ENCODE results near the gene CAPN15. TPM values are rescaled to one million over a fixed set of nuclear protein-coding genes. Genes with fewer than 3 reads are reported as not detected.

Gene CAPN15
- total RNA-seq, 1 experiment from 2014 or later = 60.4 TPM

GRCh38 chr16:561957-562938, 34.7 kb downstream of the CAPN15 start:
- H3F3A ChIP-seq (ENCODE audit: low read length, unreplicated experiment) = no peaks in the 10 kb centered on the region
- H2AFZ ChIP-seq (ENCODE audit: low read length) = no peak overlapping the region
- CTCF ChIA-PET = interaction anchor here (0.6 kb wide), 1 partner anchor 8 kb away, joined by 5 read pairs; no protein-coding TSS in a partner anchor
- no peaks in the 10 kb centered on the region for H3K36me3 ChIP-seq (ENCODE audit: low read depth, low read length)
- no peak overlapping the region for H3K27ac ChIP-seq (ENCODE audit: low read length)
- H3K27me3 ChIP-seq (ENCODE audit: low read length) = peaks cover 13% of the 10 kb centered on the region
- no peak for DNase-seq
- ATAC-seq = no peak
- POLR2A ChIA-PET (ENCODE audit: unreplicated experiment) = no interaction called here
- no peak overlapping the region for H3K9ac ChIP-seq (ENCODE audit: low read length)
- no peaks in the 10 kb centered on the region for H3K9me3 ChIP-seq (ENCODE audit: low read length)
- intact Hi-C loops (cut with micrococcal nuclease) = no loop called here
- no TSS peak for BruUV-seq (replicated peaks)
- H3K9me2 ChIP-seq (replicated peaks; ENCODE audit: low read length) = no peaks in the 10 kb centered on the region
- no peak overlapping the region for H3K4me3 ChIP-seq (ENCODE audit: low read length)
- no peaks in the 10 kb centered on the region for H3K4me1 ChIP-seq (ENCODE audit: insufficient read depth, low read length)
- no peak overlapping the region for H3K4me2 ChIP-seq (ENCODE audit: low read length)
- TF ChIP-seq, protein P1, sequence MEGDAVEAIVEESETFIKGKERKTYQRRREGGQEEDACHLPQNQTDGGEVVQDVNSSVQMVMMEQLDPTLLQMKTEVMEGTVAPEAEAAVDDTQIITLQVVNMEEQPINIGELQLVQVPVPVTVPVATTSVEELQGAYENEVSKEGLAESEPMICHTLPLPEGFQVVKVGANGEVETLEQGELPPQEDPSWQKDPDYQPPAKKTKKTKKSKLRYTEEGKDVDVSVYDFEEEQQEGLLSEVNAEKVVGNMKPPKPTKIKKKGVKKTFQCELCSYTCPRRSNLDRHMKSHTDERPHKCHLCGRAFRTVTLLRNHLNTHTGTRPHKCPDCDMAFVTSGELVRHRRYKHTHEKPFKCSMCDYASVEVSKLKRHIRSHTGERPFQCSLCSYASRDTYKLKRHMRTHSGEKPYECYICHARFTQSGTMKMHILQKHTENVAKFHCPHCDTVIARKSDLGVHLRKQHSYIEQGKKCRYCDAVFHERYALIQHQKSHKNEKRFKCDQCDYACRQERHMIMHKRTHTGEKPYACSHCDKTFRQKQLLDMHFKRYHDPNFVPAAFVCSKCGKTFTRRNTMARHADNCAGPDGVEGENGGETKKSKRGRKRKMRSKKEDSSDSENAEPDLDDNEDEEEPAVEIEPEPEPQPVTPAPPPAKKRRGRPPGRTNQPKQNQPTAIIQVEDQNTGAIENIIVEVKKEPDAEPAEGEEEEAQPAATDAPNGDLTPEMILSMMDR (conservative IDR thresholded peaks at IDR 0.05; ENCODE audit: low read depth, low read length) = no peak
- H4K20me1 ChIP-seq (ENCODE audit: low read length) = no peaks in the 10 kb centered on the region
- no peaks in the 10 kb centered on the region for H3K79me2 ChIP-seq (ENCODE audit: low read length)

- DNase-seq (no peak), ATAC-seq (no peak)
- Histone ChIP-seq H3F3A (ENCODE audit: low read length, unreplicated experiment) (no peaks in the 10 kb centered on the region), H3K9me2 (replicated peaks; ENCODE audit: low read length) (no peaks in the 10 kb centered on the region), H3K27me3 (ENCODE audit: low read length) (peaks cover 13% of the 10 kb centered on the region), H3K27ac (ENCODE audit: low read length) (no peak overlapping the region), H3K4me2 (ENCODE audit: low read length) (no peak overlapping the region), H3K9me3 (ENCODE audit: low read length) (no peaks in the 10 kb centered on the region), H2AFZ (ENCODE audit: low read length) (no peak overlapping the region), H3K36me3 (ENCODE audit: low read depth, low read length) (no peaks in the 10 kb centered on the region), H3K9ac (ENCODE audit: low read length) (no peak overlapping the region), H3K4me1 (ENCODE audit: insufficient read depth, low read length) (no peaks in the 10 kb centered on the region), H3K4me3 (ENCODE audit: low read length) (no peak overlapping the region), H4K20me1 (ENCODE audit: low read length) (no peaks in the 10 kb centered on the region), H3K79me2 (ENCODE audit: low read length) (no peaks in the 10 kb centered on the region)
- intact Hi-C loops (cut with micrococcal nuclease) = no loop called here
- TF ChIP-seq EZH2 (IDR thresholded peaks at IDR 0.05; ENCODE audit: low read length, unreplicated experiment) (no peak), EZH2phosphoT487 (IDR thresholded peaks at IDR 0.05; ENCODE audit: borderline replicate concordance, low read length) (no peak)
- TF ChIP-seq, protein P1 (conservative IDR thresholded peaks at IDR 0.05; ENCODE audit: low read depth, low read length) = no peak
- BruUV-seq (replicated peaks) = no TSS peak
- ChIA-PET CTCF (interaction anchor here (0.6 kb wide), 1 partner anchor 9 kb away, joined by 5 read pairs; no protein-coding TSS in a partner anchor), POLR2A (ENCODE audit: unreplicated experiment) (no interaction called here)
Observed at GRCh38 chr16:563072-563644, 35.6 kb downstream of the CAPN15 start.

All from PC-3 (cell line).